Measurements from ENCODE around the gene SYK.

The SYK gene

GRCh38 chr9:90826326-90827020, 24.9 kb downstream of the SYK start:
- DNase-seq: no peak

GRCh38 chr9:90827181-90827871, 25.7 kb downstream of the SYK start:
- DNase-seq: peak; percentile 59

- no peak for DNase-seq
These were observed 28.4 kb downstream of the SYK start for GRCh38 chr9:90830051-90830450.

GRCh38 chr9:90830977-90831376, 29.4 kb downstream of the SYK start:
- no peak for DNase-seq

GRCh38 chr9:90832261-90832660, 30.6 kb downstream of the SYK start:
- no peak for DNase-seq

GRCh38 chr9:90834828-90835595, 33.4 kb downstream of the SYK start:
- DNase-seq: no peak

- no peak for DNase-seq
These were observed 34.9 kb downstream of the SYK start for GRCh38 chr9:90836411-90837080.

GRCh38 chr9:90838098-90838497, 36.5 kb downstream of the SYK start:
- DNase-seq: peak; percentile 9

- no peak for DNase-seq
These were observed 37.0 kb downstream of the SYK start for GRCh38 chr9:90838581-90839154.

- DNase-seq: no peak
These were observed 37.6 kb downstream of the SYK start for GRCh38 chr9:90839183-90839728.

- no peak for DNase-seq
These were observed 39.1 kb downstream of the SYK start for GRCh38 chr9:90840696-90841095.

- no peak for DNase-seq
These were observed 39.6 kb downstream of the SYK start for GRCh38 chr9:90841213-90841612.

GRCh38 chr9:90841615-90842014, 40.0 kb downstream of the SYK start:
- no peak for DNase-seq

- no peak for DNase-seq
These were observed 40.7 kb downstream of the SYK start for GRCh38 chr9:90842176-90842777.

GRCh38 chr9:90842996-90843395, 41.4 kb downstream of the SYK start:
- peak; percentile 82 for DNase-seq

- no peak for DNase-seq
These were observed 41.9 kb downstream of the SYK start for GRCh38 chr9:90843525-90843924.

- DNase-seq: no peak
These were observed 42.7 kb downstream of the SYK start for GRCh38 chr9:90844326-90844725.

GRCh38 chr9:90846770-90847419, 45.3 kb downstream of the SYK start:
- DNase-seq: no peak

GRCh38 chr9:90847971-90848370, 46.4 kb downstream of the SYK start:
- DNase-seq: no peak

- DNase-seq: no peak
These were observed 47.2 kb downstream of the SYK start for GRCh38 chr9:90848866-90849265.

- DNase-seq: no peak
These were observed 49.8 kb downstream of the SYK start for GRCh38 chr9:90851444-90851843.

- no peak for DNase-seq
These were observed 52.3 kb downstream of the SYK start for GRCh38 chr9:90853945-90854344.
